Mesendoderm (in vitro differentiated cells): ENCODE data around the gene CYB5A.

Source experiments
- DNase-seq: peaks from one replicate; pipeline ENCODE4 v3.0.0; 2013
- H2AK5ac ChIP-seq: 2 replicates; pipeline ENCODE4 v1.6.1; 2013; ENCODE audit warnings: low read length, inconsistent platforms
- H2BK120ac ChIP-seq: 2 replicates; pipeline ENCODE4 v1.6.1; 2013; ENCODE audit warnings: low read depth, mild to moderate bottlenecking, low read length, moderate library complexity, mixed read lengths
- H2BK15ac ChIP-seq: replicated peaks from 2 replicates; pipeline ENCODE4 v1.6.1; 2013; ENCODE audit warnings: low read depth, mild to moderate bottlenecking, moderate library complexity
- H2BK5ac ChIP-seq: 2 replicates; pipeline ENCODE4 v1.6.1; 2013; ENCODE audit warnings: low read length, inconsistent platforms
- H3K18ac ChIP-seq: 2 replicates; pipeline ENCODE4 v1.6.1; 2013; ENCODE audit warnings: mild to moderate bottlenecking, low read length, mixed read lengths
- H3K23ac ChIP-seq: one replicate; pipeline ENCODE4 v1.6.1; 2013; ENCODE audit warnings: low read length
- H3K27ac ChIP-seq: 2 replicates; pipeline ENCODE4 v1.5.1; 2013; ENCODE audit warnings: low read depth, mild to moderate bottlenecking, inconsistent platforms, low read length, moderate library complexity
- H3K27me3 ChIP-seq: 2 replicates; pipeline ENCODE4 v1.6.1; 2013; ENCODE audit warnings: low read length, control low read depth, mild to moderate bottlenecking, inconsistent platforms; ENCODE audit not compliant: insufficient read depth, poor library complexity
- H3K36me3 ChIP-seq: 2 replicates; pipeline ENCODE4 v1.6.1; 2013; ENCODE audit warnings: low read length, inconsistent platforms; ENCODE audit not compliant: control insufficient read depth, insufficient read depth
- H3K4ac ChIP-seq: one replicate; pipeline ENCODE4 v1.6.1; 2013; ENCODE audit warnings: low read depth, mild to moderate bottlenecking, low read length, moderate library complexity
- H3K4me1 ChIP-seq: 2 replicates; pipeline ENCODE4 v1.6.1; 2013; ENCODE audit warnings: low read depth, low read length, inconsistent platforms; ENCODE audit not compliant: control insufficient read depth
- H3K4me2 ChIP-seq: 2 replicates; pipeline ENCODE4 v1.6.1; 2013; ENCODE audit warnings: low read length
- H3K4me3 ChIP-seq: 2 replicates; pipeline ENCODE4 v1.5.1; 2013; ENCODE audit warnings: mild to moderate bottlenecking, low read length
- H3K56ac ChIP-seq: one replicate; pipeline ENCODE4 v1.6.1; 2013; ENCODE audit warnings: low read length
- H3K79me1 ChIP-seq: 2 replicates; pipeline ENCODE4 v1.6.1; 2013; ENCODE audit warnings: low read length, inconsistent platforms
- H3K79me2 ChIP-seq: 2 replicates; pipeline ENCODE4 v1.6.1; 2013; ENCODE audit warnings: mild to moderate bottlenecking, low read length; ENCODE audit not compliant: control insufficient read depth, insufficient read depth
- H3K9ac ChIP-seq: 2 replicates; pipeline ENCODE4 v1.6.1; 2013; ENCODE audit warnings: low read length, inconsistent platforms
- H4K5ac ChIP-seq: one replicate; pipeline ENCODE4 v1.6.1; 2013; ENCODE audit warnings: low read length
- H4K8ac ChIP-seq: one replicate; pipeline ENCODE4 v1.6.1; 2013; ENCODE audit warnings: low read depth, mild to moderate bottlenecking, control low read depth, low read length, moderate library complexity
- WGBS: extraction: QIAGEN DNeasy Blood & Tissue Kit; methylation state at CpG from one replicate; pipeline ENCODE4 v1.1.7; 2013; ENCODE audit warnings: low lambda C conversion rate, missing lambda C conversion rate; ENCODE audit not compliant: insufficient coverage; ENCODE audit errors: extremely low coverage; 5-methylcytosine and 5-hydroxymethylcytosine counted together

The CYB5A gene

DNA sequence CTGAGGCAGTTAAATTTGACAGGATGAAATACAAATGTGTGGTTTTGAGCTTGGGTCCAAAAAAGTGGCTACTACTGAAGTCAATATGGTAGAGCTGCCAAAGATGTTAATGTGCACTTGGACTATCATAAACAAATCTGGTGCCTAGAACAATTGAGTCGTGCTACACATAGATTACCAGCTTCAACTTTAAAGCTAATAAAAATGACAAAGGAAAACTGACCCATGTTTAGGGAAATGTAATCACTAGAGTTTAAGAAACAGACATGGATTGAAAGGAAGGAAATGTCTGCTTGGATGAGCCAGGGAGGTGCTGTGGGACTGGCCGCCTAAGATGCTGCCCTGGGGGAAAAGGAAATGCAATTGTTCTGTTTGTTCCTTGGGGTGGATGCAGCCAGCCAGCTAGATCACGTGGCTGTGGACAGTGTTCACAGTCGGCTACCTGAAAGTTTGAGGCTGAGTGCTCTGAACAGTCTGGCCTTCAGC is 36.6 kb downstream of the CYB5A start:
- Histone ChIP-seq H3K4ac (no peak overlapping the region), H3K23ac (no peak overlapping the region), H3K4me3 (no peak overlapping the region), H3K56ac (no peak overlapping the region), H4K8ac (no peak overlapping the region), H3K36me3 (no peaks in the 10 kb centered on the region), H2AK5ac (no peak overlapping the region), H3K27me3 (no peaks in the 10 kb centered on the region), H3K9ac (no peak overlapping the region), H2BK15ac (no peak overlapping the region), H3K27ac (peak overlapping the region; percentile 20), H3K79me1 (no peaks in the 10 kb centered on the region), H3K4me2 (no peak overlapping the region), H3K79me2 (no peaks in the 10 kb centered on the region), H3K18ac (no peak overlapping the region), H2BK5ac (peak overlapping the region; percentile 4), H4K5ac (no peak overlapping the region), H3K4me1 (peaks cover 4% of the 10 kb centered on the region), H2BK120ac (no peak overlapping the region)
- WGBS = no CpG with 5 or more reads among the region's 4 CpGs
- DNase-seq = no peak

DNA sequence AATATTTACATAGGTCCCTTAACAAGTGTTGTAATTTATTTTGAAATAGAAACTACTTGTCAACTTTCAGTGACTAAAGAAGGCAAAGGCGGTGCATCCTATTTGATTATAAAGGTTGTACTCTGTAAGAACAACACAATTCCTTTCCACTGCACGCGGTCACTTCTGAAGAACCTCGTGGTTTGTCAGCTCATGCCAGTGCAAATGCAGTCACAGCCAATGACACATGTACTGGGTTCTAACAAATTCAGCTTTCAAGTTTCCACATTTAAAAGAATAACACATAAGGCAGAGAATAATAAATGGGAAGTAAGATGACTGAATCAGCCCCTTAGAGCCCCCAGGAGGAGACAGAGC is 39.7 kb downstream of the CYB5A start:
- no peak overlapping the region for H3K23ac ChIP-seq
- H2BK120ac ChIP-seq = no peak overlapping the region
- H4K8ac ChIP-seq = no peak overlapping the region
- H3K4me2 ChIP-seq = no peak overlapping the region
- WGBS = no CpG with 5 or more reads among the region's 4 CpGs
- no peak overlapping the region for H3K4ac ChIP-seq
- DNase-seq = no peak
- no peak overlapping the region for H3K56ac ChIP-seq
- peak overlapping the region; percentile 28 for H3K18ac ChIP-seq
- no peak overlapping the region for H2AK5ac ChIP-seq
- no peak overlapping the region for H4K5ac ChIP-seq
- H3K4me3 ChIP-seq = no peak overlapping the region
- H2BK15ac ChIP-seq = no peak overlapping the region
- H3K27me3 ChIP-seq = no peaks in the 10 kb centered on the region
- H3K9ac ChIP-seq = no peak overlapping the region
- H3K79me1 ChIP-seq = no peaks in the 10 kb centered on the region
- H3K4me1 ChIP-seq = peaks cover 4% of the 10 kb centered on the region
- H3K36me3 ChIP-seq = no peaks in the 10 kb centered on the region
- no peak overlapping the region for H3K27ac ChIP-seq
- no peak overlapping the region for H2BK5ac ChIP-seq
- H3K79me2 ChIP-seq = no peaks in the 10 kb centered on the region

DNA sequence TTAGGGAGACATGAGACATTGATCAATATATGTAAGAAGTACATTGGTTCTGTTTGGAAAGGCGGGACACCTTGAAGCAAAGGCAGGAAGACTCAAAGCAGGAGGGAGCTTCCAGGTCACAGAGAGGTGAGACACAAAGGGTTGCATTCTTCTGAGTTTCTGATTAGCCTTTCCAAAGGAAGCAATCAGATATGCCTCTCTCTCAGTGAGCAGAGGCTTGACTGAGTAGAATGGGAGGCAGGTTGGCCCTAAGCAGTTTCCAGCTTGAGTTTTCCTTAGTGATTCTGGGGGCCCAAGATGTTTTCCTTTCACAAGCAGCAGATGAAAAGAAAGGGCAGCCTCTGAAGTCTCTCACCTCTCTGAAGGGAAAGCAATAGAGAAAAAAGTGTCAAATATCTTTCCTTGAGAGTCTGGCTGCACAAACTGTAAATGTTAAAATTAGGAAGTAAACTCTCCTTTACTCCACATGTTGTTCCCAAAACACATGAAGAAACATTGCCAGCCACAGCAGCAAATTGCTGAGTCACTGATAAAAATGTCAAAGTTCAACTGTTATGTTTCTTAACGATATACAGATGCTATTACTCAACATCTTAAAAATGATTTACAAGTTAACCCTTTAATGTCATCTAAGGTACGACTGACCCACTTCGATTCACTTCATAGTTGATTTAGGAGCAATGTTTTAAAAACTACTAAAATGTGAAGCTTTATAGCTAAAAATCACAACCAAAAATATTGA is 40.3 kb downstream of the CYB5A start:
- Histone ChIP-seq H4K5ac (no peak overlapping the region), H3K79me1 (no peaks in the 10 kb centered on the region), H3K4me1 (peaks cover 3% of the 10 kb centered on the region), H2BK120ac (no peak overlapping the region), H2BK5ac (no peak overlapping the region), H3K18ac (no peak overlapping the region), H3K27ac (no peak overlapping the region), H3K27me3 (no peaks in the 10 kb centered on the region), H3K79me2 (no peaks in the 10 kb centered on the region), H3K56ac (no peak overlapping the region), H3K4ac (no peak overlapping the region), H2AK5ac (no peak overlapping the region), H2BK15ac (no peak overlapping the region), H3K23ac (no peak overlapping the region), H3K4me2 (no peak overlapping the region), H3K9ac (no peak overlapping the region), H3K36me3 (no peaks in the 10 kb centered on the region), H3K4me3 (no peak overlapping the region), H4K8ac (no peak overlapping the region)
- DNase-seq = peak; percentile 72
- no CpG with 5 or more reads among the region's 4 CpGs for WGBS

DNA sequence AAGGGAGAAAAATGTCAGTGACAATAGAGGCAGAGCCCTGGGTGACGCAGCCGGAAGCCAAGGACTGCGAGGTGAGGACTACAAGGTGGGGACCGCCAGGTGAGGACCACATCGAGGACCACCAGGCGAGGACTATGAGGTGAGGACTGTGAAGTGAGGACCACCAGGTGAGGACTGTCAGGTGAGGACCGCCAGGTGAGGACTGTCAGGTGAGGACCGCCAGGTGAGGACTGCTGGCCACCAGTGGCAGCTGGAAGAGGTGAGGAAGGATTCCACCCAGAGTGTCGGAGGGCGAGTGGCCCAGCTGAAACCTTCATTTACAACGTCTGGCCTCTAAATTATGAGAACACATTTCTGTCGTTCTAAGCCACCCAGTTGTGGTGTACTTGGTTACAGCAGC is 41.6 kb downstream of the CYB5A start:
- WGBS = no CpG with 5 or more reads among the region's 12 CpGs
- Histone ChIP-seq H3K79me1 (no peaks in the 10 kb centered on the region), H3K56ac (no peak overlapping the region), H3K9ac (no peak overlapping the region), H3K79me2 (no peaks in the 10 kb centered on the region), H3K23ac (no peak overlapping the region), H2BK120ac (no peak overlapping the region), H2AK5ac (no peak overlapping the region), H3K4ac (no peak overlapping the region), H3K4me3 (no peak overlapping the region), H3K18ac (no peak overlapping the region), H4K8ac (no peak overlapping the region), H2BK15ac (no peak overlapping the region), H2BK5ac (no peak overlapping the region), H4K5ac (no peak overlapping the region), H3K27ac (no peak overlapping the region), H3K4me1 (no peaks in the 10 kb centered on the region), H3K36me3 (no peaks in the 10 kb centered on the region), H3K27me3 (no peaks in the 10 kb centered on the region), H3K4me2 (no peak overlapping the region)
- DNase-seq = no peak

DNA sequence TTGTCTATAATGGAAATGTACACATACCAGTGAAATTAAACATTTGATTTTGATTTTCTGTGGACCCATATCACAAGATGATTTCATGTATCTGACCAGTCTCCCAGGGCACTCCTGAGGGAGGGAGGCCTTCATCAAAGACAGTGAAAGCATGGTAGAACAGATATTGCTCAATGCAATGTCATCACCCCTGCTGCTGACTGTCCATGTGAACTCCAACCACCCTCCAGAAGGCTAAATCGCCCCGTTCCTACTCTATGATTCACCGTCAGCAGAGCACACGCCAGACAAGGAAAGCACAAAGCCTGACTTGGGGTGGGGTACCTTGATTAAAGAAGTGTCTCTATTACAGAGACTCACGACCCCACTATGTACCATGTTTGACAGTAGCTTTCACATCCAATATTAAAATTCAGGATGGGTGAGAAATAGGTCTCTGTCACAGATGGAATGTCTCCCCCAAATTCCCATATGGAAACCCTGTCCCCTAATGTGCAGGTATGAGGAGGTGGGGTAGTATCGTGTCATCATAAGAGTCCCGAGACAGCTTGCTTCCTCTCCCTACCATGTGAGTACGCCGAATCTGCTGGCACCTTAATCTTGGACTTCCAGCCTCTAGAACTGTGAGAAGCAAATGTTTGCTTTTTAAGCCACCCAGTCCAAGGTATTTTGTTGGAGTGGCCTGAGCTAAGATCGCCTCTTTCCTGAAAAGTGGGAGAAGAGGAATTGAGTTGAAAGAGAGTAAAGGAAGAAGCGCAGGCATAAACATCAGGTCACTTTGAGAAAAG is 42.4 kb downstream of the CYB5A start:
- no peak overlapping the region for H3K56ac ChIP-seq
- no peaks in the 10 kb centered on the region for H3K36me3 ChIP-seq
- H3K4me2 ChIP-seq = no peak overlapping the region
- no peaks in the 10 kb centered on the region for H3K79me1 ChIP-seq
- H2AK5ac ChIP-seq = no peak overlapping the region
- H4K5ac ChIP-seq = no peak overlapping the region
- no peak overlapping the region for H3K9ac ChIP-seq
- no peak overlapping the region for H3K4ac ChIP-seq
- H3K4me3 ChIP-seq = no peak overlapping the region
- no peak overlapping the region for H4K8ac ChIP-seq
- no peak overlapping the region for H3K27ac ChIP-seq
- no peaks in the 10 kb centered on the region for H3K27me3 ChIP-seq
- no peak overlapping the region for H2BK15ac ChIP-seq
- H3K23ac ChIP-seq = no peak overlapping the region
- no peaks in the 10 kb centered on the region for H3K4me1 ChIP-seq
- H3K18ac ChIP-seq = no peak overlapping the region
- H3K79me2 ChIP-seq = no peaks in the 10 kb centered on the region
- WGBS = no CpG with 5 or more reads among the region's 11 CpGs
- no peak overlapping the region for H2BK120ac ChIP-seq
- DNase-seq = no peak
- no peak overlapping the region for H2BK5ac ChIP-seq
